Measurements from ENCODE around the gene KDM6B. TPM values are rescaled to one million over a fixed set of nuclear protein-coding genes. Genes with fewer than 3 reads are reported as not detected.
A peak's percentile ranks its signal among the peaks of the same experiment; 100 is the strongest.

KDM6B gene
- total RNA-seq, 1 experiment from 2014 or later = 28.9 TPM

GRCh38 chr17:7816926-7817642, 16.9 kb upstream of the KDM6B start:
- no peak overlapping the region for H3K9ac ChIP-seq (ENCODE audit: extremely low read depth, insufficient read length, low read length)
- Mint-ChIP-seq H3K27me3 (ENCODE audit: low read depth) (peaks cover 31% of the 10 kb centered on the region), H3K9me3 (no peaks in the 10 kb centered on the region), H3K36me3 (ENCODE audit: insufficient read depth in 1 of 3, low read depth in 3 of 3) (no peaks in the 10 kb centered on the region), H3K27ac (peak overlapping the region in 1 of 3 experiments; percentile 41; a peak in 2 of 7 replicates), H3K4me1 (no peaks in the 10 kb centered on the region), H3K4me3 (no peak overlapping the region)
- H3K14ac ChIP-seq (ENCODE audit: insufficient read depth, low read length) = no peak overlapping the region
- H4K5ac ChIP-seq (ENCODE audit: insufficient read length, low read depth, low read length) = no peak overlapping the region
- no peak overlapping the region for H3K4me2 ChIP-seq (ENCODE audit: insufficient read depth, insufficient read length, low read length)
- H2BK12ac ChIP-seq (ENCODE audit: insufficient read length, low read depth, low read length) = no peak overlapping the region
- H3T11ph ChIP-seq (ENCODE audit: low read length) = no peak overlapping the region
- no CpG with 5 or more reads among the region's 10 CpGs for WGBS (ENCODE audit: extremely low coverage, insufficient read length, low lambda C conversion rate)
- H3K18ac ChIP-seq (ENCODE audit: insufficient read length, low read depth, low read length) = no peak overlapping the region
- H2BK120ac ChIP-seq (ENCODE audit: low read depth, low read length, poor library complexity, severe bottlenecking) = no peak overlapping the region
- H3K23ac ChIP-seq (ENCODE audit: insufficient read length, low read depth, low read length) = no peak overlapping the region
- no peak overlapping the region for H2BK20ac ChIP-seq (ENCODE audit: low read depth, low read length, poor library complexity, severe bottlenecking)
- no peaks in the 10 kb centered on the region; the same call in 1 of the 2 replicates for H3K27me3 ChIP-seq (ENCODE audit: insufficient read depth, low read length)
- no peaks in the 10 kb centered on the region for H4K20me1 ChIP-seq (ENCODE audit: control insufficient read depth, insufficient read depth, insufficient read length)
- H3K56ac ChIP-seq (ENCODE audit: insufficient read length, low read depth, low read length) = no peak overlapping the region
- no peak overlapping the region for H2AFZ ChIP-seq (ENCODE audit: low read length)
- peak; percentile 26 for DNase-seq
- no peak overlapping the region for H2AK5ac ChIP-seq (ENCODE audit: insufficient read length, low read length)
- no peak overlapping the region for H4K91ac ChIP-seq (ENCODE audit: insufficient read length, low read depth, low read length)
- no peak overlapping the region for H4K8ac ChIP-seq (replicated peaks; ENCODE audit: insufficient read length, low read depth, low read length)
- no peaks in the 10 kb centered on the region for H3K4me1 ChIP-seq (ENCODE audit: insufficient read depth, low read length)
- H3K9me3 ChIP-seq (ENCODE audit: control insufficient read depth, low read depth, low read length) = no peaks in the 10 kb centered on the region
- no peaks in the 10 kb centered on the region for H3K23me2 ChIP-seq (ENCODE audit: insufficient read length, low read depth, low read length, poor library complexity, severe bottlenecking)
- H2BK15ac ChIP-seq (ENCODE audit: low read depth, low read length) = no peak overlapping the region
- no peak overlapping the region for H2BK5ac ChIP-seq (ENCODE audit: insufficient read length, low read length)
- H3K4ac ChIP-seq (ENCODE audit: low read depth, low read length) = no peak overlapping the region
- no peaks in the 10 kb centered on the region for H3K79me2 ChIP-seq (ENCODE audit: insufficient read depth, low read length)
- H3K79me1 ChIP-seq (ENCODE audit: insufficient read depth, low read depth, low read length, poor library complexity, severe bottlenecking) = no peaks in the 10 kb centered on the region
- no peak for TF ChIP-seq CTCF (conservative IDR thresholded peaks at IDR 0.05)
- no peak overlapping the region for H3K27ac ChIP-seq (ENCODE audit: insufficient read length, low read depth, low read length)

Measured in H9 (cell line).